Cardiac muscle cell (in vitro differentiated cells and primary cell): Measurements from ENCODE around the gene MED19. TPM values are rescaled to one million over a fixed set of nuclear protein-coding genes. Genes with fewer than 3 reads are reported as not detected.

Experiments
- DNase-seq, 2 donors: peaks; one replicate each; pipeline versions ENCODE4 v3.0.0 to v3.0.0-alpha.2; 2010 to 2017; ENCODE audit warnings: low read depth in 1 of 2, low spot score in 1 of 2
- H3K27ac ChIP-seq: fragments of 200-600 bp; sonication (generic); 2 replicates; pipeline ENCODE4 v1.5.1; 2016
- H3K27me3 ChIP-seq: fragments of 200-600 bp; sonication (generic); 2 replicates; pipeline ENCODE4 v1.6.0; 2016; ENCODE audit warnings: control low read depth
- H3K36me3 ChIP-seq: fragments of 200-600 bp; sonication (generic); 2 replicates; pipeline ENCODE4 v1.5.1; 2016; ENCODE audit warnings: control low read depth
- H3K4me1 ChIP-seq: fragments of 200-600 bp; sonication (generic); 2 replicates; pipeline ENCODE4 v1.8.1; 2017; ENCODE audit warnings: low read depth, mild to moderate bottlenecking, mixed run types
- H3K4me3 ChIP-seq: fragments of 200-600 bp; sonication (generic); 2 replicates; pipeline ENCODE4 v1.5.1; 2016; ENCODE audit warnings: mild to moderate bottlenecking
- H3K9me3 ChIP-seq: fragments of 200-600 bp; sonication (generic); 2 replicates; pipeline ENCODE4 v1.5.1; 2017; ENCODE audit warnings: low read depth, mild to moderate bottlenecking, control low read depth
- polyA plus RNA-seq: library from polyadenylated mRNA; unstranded; fragments of >200 nt; fragmentation: Nextera tagmentation; extraction: Ambion mirVana; gene quantifications from 2 replicates; pipeline ENCODE4 v1.2.1, GENCODE V29; 2016
- total RNA-seq: library from RNA; depleted of rRNA; stranded (reverse); fragments of >200 nt; gene quantifications from 2 replicates; pipeline ENCODE4 v1.2.3, GENCODE V29; 2016
- TF ChIP-seq, protein P1 (sequence below): IDR thresholded peaks from 2 replicates; pipeline ENCODE4 v1.5.1; 2012; ENCODE audit warnings: low read depth, mild to moderate bottlenecking, low read length

Gene MED19
- total and polyA plus RNA-seq, 2 experiments from 2014 or later = 20.2 to 37.0 TPM

DNA sequence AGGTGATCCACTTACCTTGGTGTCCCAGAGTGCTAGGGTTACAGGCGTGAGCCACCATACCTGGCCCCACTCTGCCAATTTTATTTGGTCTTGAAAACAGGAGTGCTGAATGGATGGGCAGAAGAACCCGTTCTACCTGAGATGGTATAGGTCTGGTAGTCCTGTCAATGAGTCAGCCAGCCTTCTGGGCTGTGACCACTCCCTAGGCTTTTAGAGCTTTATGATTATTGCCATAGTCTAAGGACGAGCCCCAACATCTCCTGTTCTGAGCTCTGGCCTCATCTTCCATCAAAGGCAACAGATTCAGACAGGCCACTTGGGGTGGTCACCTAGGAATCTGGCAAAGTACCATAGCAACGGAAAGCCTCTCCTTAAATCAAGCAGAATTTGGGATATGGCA is 32.6 kb downstream of the MED19 start:
- no peak for DNase-seq
- peaks cover 20% of the 10 kb centered on the region for H3K36me3 ChIP-seq
- no peaks in the 10 kb centered on the region for H3K9me3 ChIP-seq
- TF ChIP-seq, protein P1, sequence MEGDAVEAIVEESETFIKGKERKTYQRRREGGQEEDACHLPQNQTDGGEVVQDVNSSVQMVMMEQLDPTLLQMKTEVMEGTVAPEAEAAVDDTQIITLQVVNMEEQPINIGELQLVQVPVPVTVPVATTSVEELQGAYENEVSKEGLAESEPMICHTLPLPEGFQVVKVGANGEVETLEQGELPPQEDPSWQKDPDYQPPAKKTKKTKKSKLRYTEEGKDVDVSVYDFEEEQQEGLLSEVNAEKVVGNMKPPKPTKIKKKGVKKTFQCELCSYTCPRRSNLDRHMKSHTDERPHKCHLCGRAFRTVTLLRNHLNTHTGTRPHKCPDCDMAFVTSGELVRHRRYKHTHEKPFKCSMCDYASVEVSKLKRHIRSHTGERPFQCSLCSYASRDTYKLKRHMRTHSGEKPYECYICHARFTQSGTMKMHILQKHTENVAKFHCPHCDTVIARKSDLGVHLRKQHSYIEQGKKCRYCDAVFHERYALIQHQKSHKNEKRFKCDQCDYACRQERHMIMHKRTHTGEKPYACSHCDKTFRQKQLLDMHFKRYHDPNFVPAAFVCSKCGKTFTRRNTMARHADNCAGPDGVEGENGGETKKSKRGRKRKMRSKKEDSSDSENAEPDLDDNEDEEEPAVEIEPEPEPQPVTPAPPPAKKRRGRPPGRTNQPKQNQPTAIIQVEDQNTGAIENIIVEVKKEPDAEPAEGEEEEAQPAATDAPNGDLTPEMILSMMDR = no peak
- no peaks in the 10 kb centered on the region for H3K27me3 ChIP-seq
- H3K4me1 ChIP-seq = no peaks in the 10 kb centered on the region
- H3K27ac ChIP-seq = no peak overlapping the region
- H3K4me3 ChIP-seq = no peak overlapping the region

DNA sequence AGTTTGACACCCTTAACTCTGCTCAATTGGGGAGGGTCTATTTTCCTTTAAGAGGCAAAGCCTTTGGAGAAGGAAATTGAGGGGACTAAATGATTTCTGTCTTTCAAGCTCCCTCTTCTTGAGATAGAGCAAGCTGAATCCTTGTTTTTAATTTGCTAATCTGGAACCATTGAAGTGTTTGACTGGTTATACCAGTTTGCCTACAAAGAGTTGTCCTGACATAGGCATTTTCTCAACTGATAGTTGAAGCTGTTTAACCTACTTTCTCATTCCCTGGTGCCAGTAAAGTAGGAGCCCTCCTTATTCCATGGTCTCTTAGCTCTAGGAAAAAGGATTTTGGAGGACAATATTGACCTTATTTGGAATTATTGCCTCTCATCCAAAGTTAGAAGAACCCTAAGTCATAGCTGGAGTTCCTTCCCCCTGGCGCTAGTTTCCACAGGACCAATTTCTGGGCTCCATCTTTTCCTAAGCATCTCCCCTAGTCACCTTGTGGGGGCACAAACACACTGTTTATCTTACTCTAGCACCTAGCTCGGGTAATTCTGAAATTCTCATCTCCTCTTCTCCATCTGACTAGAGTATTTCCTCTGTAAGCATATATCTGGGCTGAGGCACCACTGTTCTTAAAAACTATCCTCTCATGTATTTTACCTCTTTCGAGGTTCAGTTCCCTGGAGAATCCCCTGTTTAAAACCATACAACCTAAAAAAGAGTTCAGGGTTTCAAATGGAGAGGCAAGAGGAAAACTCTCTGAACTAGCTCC is 36.7 kb downstream of the MED19 start:
- no peak overlapping the region for H3K4me3 ChIP-seq
- no peak overlapping the region for H3K27ac ChIP-seq
- H3K4me1 ChIP-seq = no peaks in the 10 kb centered on the region
- peaks cover 21% of the 10 kb centered on the region for H3K36me3 ChIP-seq
- DNase-seq = no peak
- H3K9me3 ChIP-seq = no peaks in the 10 kb centered on the region
- TF ChIP-seq, protein P1 = no peak
- H3K27me3 ChIP-seq = no peaks in the 10 kb centered on the region

DNA sequence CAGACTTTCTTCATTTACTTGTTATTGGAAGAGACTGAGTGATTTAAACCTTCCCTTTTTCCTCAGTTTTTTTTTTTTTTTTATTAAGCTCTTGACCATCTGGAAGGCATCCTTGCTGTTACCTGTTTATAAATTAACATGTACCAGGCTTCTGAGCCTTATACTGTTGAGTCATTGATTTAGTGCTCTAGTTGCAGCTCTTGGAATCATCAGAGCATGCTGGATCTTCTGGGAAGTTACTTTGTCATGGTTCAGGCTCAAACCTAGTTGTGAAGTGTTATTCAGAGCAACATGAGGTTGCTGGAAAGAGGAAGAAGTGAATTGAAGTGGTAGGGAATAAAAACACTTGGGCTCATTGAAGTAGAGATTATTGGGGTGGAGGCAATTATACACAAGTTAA is 37.8 kb downstream of the MED19 start:
- H3K9me3 ChIP-seq = no peaks in the 10 kb centered on the region
- no peak overlapping the region for H3K4me3 ChIP-seq
- peaks cover 21% of the 10 kb centered on the region for H3K36me3 ChIP-seq
- no peak for DNase-seq
- peaks cover 3% of the 10 kb centered on the region for H3K4me1 ChIP-seq
- no peaks in the 10 kb centered on the region for H3K27me3 ChIP-seq
- no peak overlapping the region for H3K27ac ChIP-seq
- TF ChIP-seq, protein P1 = no peak

DNA sequence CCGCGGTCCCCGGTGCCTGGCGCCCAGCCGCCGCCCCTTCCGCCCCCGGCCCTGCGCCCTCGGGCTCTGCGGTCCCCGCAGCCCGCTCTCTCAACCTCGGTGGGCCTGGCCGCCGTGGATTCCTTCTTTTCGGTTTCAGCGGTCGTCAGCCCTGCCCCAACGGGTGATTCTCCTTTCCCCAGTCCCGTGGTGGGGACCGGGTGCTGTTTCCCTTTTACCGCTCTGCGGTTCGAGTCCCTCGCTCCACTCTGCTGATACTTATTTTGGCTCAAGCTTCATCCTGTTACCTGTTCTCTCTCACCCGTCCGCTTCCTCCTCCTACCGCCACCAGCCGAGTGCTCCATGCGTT is 43.6 kb downstream of the MED19 start:
- Histone ChIP-seq H3K27me3 (no peaks in the 10 kb centered on the region), H3K4me3 (peak overlapping the region; percentile 61), H3K9me3 (no peaks in the 10 kb centered on the region), H3K36me3 (peaks cover 13% of the 10 kb centered on the region), H3K4me1 (peaks cover 7% of the 10 kb centered on the region), H3K27ac (peak overlapping the region; percentile 98)
- no peak for DNase-seq
- TF ChIP-seq, protein P1 = no peak

DNA sequence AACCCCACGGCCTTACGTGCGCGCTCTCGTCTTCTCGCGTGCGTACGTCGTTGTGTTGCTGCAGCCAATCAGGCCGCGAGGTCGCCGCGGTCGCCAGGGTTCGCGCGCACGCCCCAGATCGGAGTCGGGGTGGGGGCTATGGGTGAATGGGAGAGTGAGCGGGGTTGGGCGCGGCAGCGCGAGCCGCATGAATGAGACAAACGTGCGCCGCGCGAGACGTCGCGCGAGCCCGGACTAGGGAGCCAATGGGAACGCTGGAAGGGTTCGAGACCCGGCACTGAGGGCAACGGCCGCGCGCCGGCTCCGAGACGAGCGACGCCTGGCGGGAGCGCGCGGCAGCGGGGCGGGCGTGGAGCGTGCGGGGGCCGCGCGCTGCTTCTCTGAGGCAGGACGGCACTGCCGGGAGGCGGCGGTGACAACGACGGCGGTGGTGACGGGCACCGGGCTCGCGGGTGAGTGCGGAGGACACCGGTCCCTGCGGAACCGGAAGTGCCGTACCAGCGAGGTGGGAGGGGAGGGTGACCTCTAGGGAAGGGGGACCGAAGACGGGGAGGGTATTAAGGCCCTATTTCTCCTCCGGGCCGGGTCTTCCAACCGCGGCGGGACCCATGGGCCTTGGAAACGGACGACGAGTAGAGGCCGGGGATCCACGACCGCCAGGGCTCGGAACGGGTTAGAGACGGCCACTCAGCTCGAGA is 44.1 kb downstream of the MED19 start, which contains the start of gene ZDHHC5:
Gene ZDHHC5 (plus strand): TSS at position 379 of the 698 bp plus-strand sequence. CDS start 4,977 bp downstream, outside the sequence.
- peak; percentile 98 to 100 for DNase-seq
- H3K9me3 ChIP-seq = no peaks in the 10 kb centered on the region
- H3K4me3 ChIP-seq = peak within 1 kb of the TSS; percentile 61
- no peaks in the 10 kb centered on the region for H3K27me3 ChIP-seq
- peaks cover 8% of the 10 kb centered on the region for H3K36me3 ChIP-seq
- H3K4me1 ChIP-seq = peaks cover 7% of the 10 kb centered on the region
- H3K27ac ChIP-seq = peak within 1 kb of the TSS; percentile 98
- TF ChIP-seq, protein P1 = peak; percentile 35
